HepG2 (cell line): Measurements from ENCODE around the gene MIB2. TPM values are rescaled to one million over a fixed set of nuclear protein-coding genes. Genes with fewer than 3 reads are reported as not detected.

ENCODE experiments used
- ATAC-seq: fragments of 200-7000 bp; cut with Tn5 transposase; 3 replicates; pipeline ENCODE4 v1.9.1; 2020; ENCODE audit warnings: mild to moderate bottlenecking, moderate library complexity
- BruUV-seq: library from RNA; stranded (reverse); fragments of 400-500 nt; replicated peaks from 2 replicates; lab custom pipeline; 2021; lab: Mats Ljungman, UMichigan
- CTCF ChIA-PET: fragments of 300-600 bp; formaldehyde crosslinking; extraction: SDS; loops from one replicate; lab custom pipeline; 2021; ENCODE audit warnings: low total read pairs, inconsistent platforms, low intra/inter-chr PET ratio; lab: Yijun Ruan, JAX
- POLR2A ChIA-PET: fragments of 350-600 bp; sonication (Branson Sonifier 250); formaldehyde crosslinking; loops from one replicate; lab custom pipeline; 2020; ENCODE audit warnings: antibody characterized with exemption, inconsistent platforms; lab: Yijun Ruan, JAX
- DNase-seq: peaks from one replicate; pipeline ENCODE4 v3.0.0-alpha.2; 2015; ENCODE audit warnings: low spot score
- FAIRE-seq: peaks from 3 replicates; lab custom pipeline; 2011; peaks lifted over from hg19 to GRCh38; lab: Jason Lieb, UNC
- H2AFZ ChIP-seq: one replicate; pipeline ENCODE4 v1.6.1; 2011; ENCODE audit warnings: low read length, inconsistent platforms
- H3K27ac ChIP-seq: fragments of 300-600 bp; 3 replicates; pipeline ENCODE4 v1.8.0; 2011; ENCODE audit warnings: mixed run types, mild to moderate bottlenecking, mixed read lengths, low read length, inconsistent platforms; ENCODE audit not compliant: insufficient read depth; ENCODE audit errors: extremely low read length
- H3K27me3 ChIP-seq, 2 experiments: fragments of 200-600 bp in 1 of 2; 2 replicates in 1 of 2; 3 replicates in 1 of 2; pipeline versions ENCODE4 v1.6.0 to v1.8.0; 2011; ENCODE audit warnings: low read length in 2 of 2, mild to moderate bottlenecking in 2 of 2, moderate library complexity in 2 of 2, inconsistent platforms in 1 of 2; ENCODE audit not compliant: insufficient read depth in 2 of 2, control insufficient read depth in 1 of 2
- H3K36me3 ChIP-seq, 2 experiments: fragments of 200-600 bp in 1 of 2; replicated peaks in 1 of 2; 2 replicates in 1 of 2; 3 replicates in 1 of 2; pipeline versions ENCODE4 v1.5.1 to v1.8.0; 2011; ENCODE audit warnings: low read length in 2 of 2, inconsistent platforms in 1 of 2; ENCODE audit not compliant: insufficient read depth in 2 of 2, control insufficient read depth in 1 of 2
- H3K4me1 ChIP-seq: 2 replicates; pipeline ENCODE4 v1.5.1; 2012; ENCODE audit warnings: low read length, inconsistent platforms; ENCODE audit not compliant: insufficient read depth
- H3K4me2 ChIP-seq: 2 replicates; pipeline ENCODE4 v1.6.0; 2011; ENCODE audit warnings: low read depth, low read length, inconsistent platforms
- H3K4me3 ChIP-seq, 3 experiments: fragments of 200-600 bp in 1 of 3; sonication (generic), shearing (Covaris generic) in 1 of 3; replicated peaks in 1 of 3; 2 replicates each; pipeline ENCODE4 v1.5.1; 2011 to 2016; ENCODE audit warnings: low read length in 3 of 3, inconsistent platforms in 2 of 3, low read depth in 2 of 3, mild to moderate bottlenecking in 2 of 3, control low read depth in 1 of 3, mixed read lengths in 1 of 3; ENCODE audit not compliant: insufficient read depth in 1 of 3
- H3K79me2 ChIP-seq: one replicate; pipeline ENCODE4 v1.6.1; 2011; ENCODE audit warnings: low read length, inconsistent platforms; ENCODE audit not compliant: insufficient read depth
- H3K9ac ChIP-seq: 2 replicates; pipeline ENCODE4 v1.6.0; 2011; ENCODE audit warnings: mild to moderate bottlenecking, low read depth, low read length, inconsistent platforms; ENCODE audit not compliant: insufficient read depth
- H3K9me3 ChIP-seq: 2 replicates; pipeline ENCODE4 v1.5.1; 2012; ENCODE audit warnings: mild to moderate bottlenecking, low read length
- H4K20me1 ChIP-seq: 2 replicates; pipeline ENCODE4 v1.6.0; 2011; ENCODE audit warnings: inconsistent platforms, mild to moderate bottlenecking, low read length, moderate library complexity; ENCODE audit not compliant: insufficient read depth
- AGO2 ChIP-seq: fragments of 200-400 bp; formaldehyde crosslinking; optimal IDR thresholded peaks from 2 replicates; pipeline ENCODE3; 2017; ENCODE audit warnings: mild to moderate bottlenecking, low read depth, low read length, moderate library complexity
- ZMYM4 ChIP-seq: sonication (generic); formaldehyde crosslinking; IDR thresholded peaks from 2 replicates; pipeline ENCODE4 v1.8.1; 2023; ENCODE audit warnings: mild to moderate bottlenecking, missing genetic modification reagents
- ZNF24 ChIP-seq: fragments of 450-650 bp; IDR thresholded peaks from 2 replicates; pipeline ENCODE4 v1.6.1; 2017; ENCODE audit warnings: antibody characterized with exemption, mild to moderate bottlenecking
- WGBS: methylation state at CpG from one replicate; pipeline ENCODE4 v1.1.6; 2017; ENCODE audit warnings: low lambda C conversion rate; 5-methylcytosine and 5-hydroxymethylcytosine counted together
- in situ Hi-C: cut with HindIII; loops from 2 replicates; pipeline ENCODE4 v1.10.0; 2017; ENCODE audit warnings: low pct_unique_long_range_greater_than_20kb; ENCODE audit not compliant: extremely low pct_ligation_motif_present
- intact Hi-C: fragments of 100-400 bp; cut with micrococcal nuclease; formaldehyde crosslinking; loops from one replicate; pipeline ENCODE4 v1.10.0; 2022; ENCODE audit not compliant: unreplicated experiment
- polyA plus RNA-seq, 8 experiments: library from polyadenylated mRNA; depleted of rRNA in 3 of 8; stranded (reverse) in 7 of 8; unstranded in 1 of 8; fragments of >200 nt; fragmentation: Illumina TruSeq in 4 of 8; extraction: Trizol in 4 of 8; gene quantifications; 2 replicates each; pipeline versions ENCODE4 v1.2.1 to v1.2.3, GENCODE V29; 2011 to 2016; ENCODE audit warnings: low read depth in 4 of 8, missing spikeins in 1 of 8, mixed read lengths in 1 of 8; ENCODE audit not compliant: insufficient read depth in 1 of 8
- total RNA-seq, 5 experiments: library from RNA; depleted of rRNA; stranded (reverse); fragments of >200 nt; fragmentation: Illumina TruSeq; extraction: Trizol; gene quantifications; 2 replicates each; pipeline ENCODE4 v1.2.3, GENCODE V29; 2016; ENCODE audit warnings: low read depth in 1 of 5
- TF ChIP-seq, protein P1 (sequence below): sonication (generic); formaldehyde crosslinking; IDR thresholded peaks from 2 replicates; pipeline ENCODE4 v1.8.0; 2022; ENCODE audit warnings: mild to moderate bottlenecking, missing genetic modification reagents, borderline replicate concordance
- TF ChIP-seq, protein P2 (sequence below): sonication (generic); formaldehyde crosslinking; IDR thresholded peaks from 2 replicates; pipeline ENCODE4 v1.5.0; 2020; ENCODE audit warnings: mild to moderate bottlenecking, missing genetic modification reagents, borderline replicate concordance
- TF ChIP-seq, protein P3 (sequence below): sonication (generic); formaldehyde crosslinking; IDR thresholded peaks from 2 replicates; pipeline ENCODE4 v1.9.0; 2021; ENCODE audit warnings: missing genetic modification reagents, mild to moderate bottlenecking, borderline replicate concordance

The MIB2 gene
- total and polyA plus RNA-seq, 2 of the 13 experiments (the other 11 are each of a cell fraction or from before 2014, with no cell fraction given), result 19.9 to 30.4 TPM

DNA sequence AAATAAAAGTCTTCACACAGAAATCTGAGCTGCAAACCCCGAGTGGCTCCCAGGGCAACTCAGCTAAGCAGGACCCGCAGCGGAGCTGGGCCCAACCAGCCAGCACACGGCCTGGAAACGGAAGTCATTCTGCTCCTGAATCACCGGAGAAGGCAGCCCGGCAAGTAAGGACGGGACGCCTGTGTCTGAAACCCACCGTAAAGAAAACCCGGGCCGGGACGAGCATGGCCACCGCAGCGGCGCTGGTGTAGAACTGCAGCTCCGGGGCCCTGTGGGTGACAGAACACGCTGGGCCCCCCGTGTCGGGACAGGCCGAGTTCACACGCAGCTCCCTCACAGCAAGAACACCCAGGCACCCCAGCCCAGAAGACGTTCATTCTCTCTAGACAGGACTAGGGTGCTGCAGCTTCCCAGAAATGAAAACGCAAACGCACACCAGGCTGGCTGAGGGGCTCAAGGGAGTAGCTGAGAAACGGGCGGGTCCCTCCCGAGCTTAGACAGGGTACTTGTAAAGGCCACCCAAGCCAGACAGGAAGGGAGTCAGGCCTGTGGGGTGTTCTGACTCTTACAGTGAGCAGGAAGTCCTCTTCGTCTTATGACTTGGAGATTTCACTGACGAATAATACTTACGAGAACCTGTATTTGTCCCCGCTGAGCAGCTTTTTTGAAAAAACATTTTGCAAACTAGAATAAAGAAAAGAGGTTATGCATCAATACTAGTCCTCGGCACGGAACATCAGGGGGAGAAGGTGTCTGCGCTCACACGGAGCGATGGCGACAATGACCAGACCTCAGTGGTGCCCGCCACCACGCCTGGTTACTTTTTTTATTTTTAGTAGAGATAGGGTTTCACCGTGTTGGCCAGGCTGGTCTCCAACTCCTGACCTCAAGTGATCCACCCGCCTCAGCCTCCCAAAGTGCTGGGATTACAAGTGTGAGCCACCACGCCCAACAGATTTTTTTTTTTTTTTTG lies 54.5 kb downstream of the MIB2 start:
- TF ChIP-seq, protein P1, sequence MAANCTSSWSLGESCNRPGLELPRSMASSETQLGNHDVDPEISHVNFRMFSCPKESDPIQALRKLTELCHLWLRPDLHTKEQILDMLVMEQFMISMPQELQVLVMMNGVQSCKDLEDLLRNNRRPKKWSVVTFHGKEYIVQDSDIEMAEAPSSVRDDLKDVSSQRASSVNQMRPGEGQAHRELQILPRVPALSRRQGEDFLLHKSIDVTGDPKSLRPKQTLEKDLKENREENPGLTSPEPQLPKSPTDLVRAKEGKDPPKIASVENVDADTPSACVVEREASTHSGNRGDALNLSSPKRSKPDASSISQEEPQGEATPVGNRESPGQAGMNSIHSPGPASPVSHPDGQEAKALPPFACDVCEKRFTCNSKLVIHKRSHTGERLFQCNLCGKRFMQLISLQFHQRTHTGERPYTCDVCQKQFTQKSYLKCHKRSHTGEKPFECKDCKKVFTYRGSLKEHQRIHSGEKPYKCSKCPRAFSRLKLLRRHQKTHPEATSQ (CRISPR knock-in tag), result no peak
- peak; percentile 57 for TF ChIP-seq AGO2
- no peak for DNase-seq
- CTCF ChIA-PET, result no interaction called here

DNA sequence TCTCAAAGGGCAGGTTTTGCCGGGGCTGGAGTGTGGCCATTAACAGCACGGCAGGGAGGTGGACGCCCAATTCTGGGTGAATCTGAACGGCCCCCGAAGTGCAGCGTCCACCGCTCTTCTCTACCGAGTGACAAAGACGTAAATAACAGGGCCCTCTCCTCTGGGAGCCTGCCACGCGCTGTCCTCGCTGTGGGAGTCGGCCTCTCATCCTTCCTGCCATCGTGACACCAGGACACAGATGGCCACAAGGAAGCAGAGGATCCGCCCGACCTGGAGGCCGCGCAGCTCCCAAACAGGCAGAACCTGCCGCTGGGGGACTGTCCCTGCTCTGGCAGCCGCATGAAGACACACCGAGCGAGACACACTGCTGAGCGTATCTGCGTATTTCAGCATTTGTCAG lies 55.6 kb downstream of the MIB2 start:
- no peak overlapping the region for H3K9ac ChIP-seq
- ATAC-seq, result no peak
- no peak for DNase-seq
- H4K20me1 ChIP-seq, result no peaks in the 10 kb centered on the region
- 98% methylated on average over 24 of the region's 24 CpGs for WGBS
- no peaks in the 10 kb centered on the region for H3K27me3 ChIP-seq
- CTCF ChIA-PET, result no interaction called here
- no peak for FAIRE-seq
- H3K9me3 ChIP-seq, result no peaks in the 10 kb centered on the region
- in situ Hi-C loops, result no loop called here
- POLR2A ChIA-PET, result no interaction called here
- no peak overlapping the region for H3K4me2 ChIP-seq
- no peaks in the 10 kb centered on the region for H3K79me2 ChIP-seq
- no peak overlapping the region for H3K27ac ChIP-seq
- no peak overlapping the region for H3K4me3 ChIP-seq
- intact Hi-C loops, result no loop called here
- H3K4me1 ChIP-seq, result no peaks in the 10 kb centered on the region
- no peak overlapping the region for H2AFZ ChIP-seq
- peaks cover 3 to 31% of the 10 kb centered on the region in 2 experiments; a peak in 3 of 5 replicates for H3K36me3 ChIP-seq
- no TSS peak for BruUV-seq
- TF ChIP-seq, protein P2, sequence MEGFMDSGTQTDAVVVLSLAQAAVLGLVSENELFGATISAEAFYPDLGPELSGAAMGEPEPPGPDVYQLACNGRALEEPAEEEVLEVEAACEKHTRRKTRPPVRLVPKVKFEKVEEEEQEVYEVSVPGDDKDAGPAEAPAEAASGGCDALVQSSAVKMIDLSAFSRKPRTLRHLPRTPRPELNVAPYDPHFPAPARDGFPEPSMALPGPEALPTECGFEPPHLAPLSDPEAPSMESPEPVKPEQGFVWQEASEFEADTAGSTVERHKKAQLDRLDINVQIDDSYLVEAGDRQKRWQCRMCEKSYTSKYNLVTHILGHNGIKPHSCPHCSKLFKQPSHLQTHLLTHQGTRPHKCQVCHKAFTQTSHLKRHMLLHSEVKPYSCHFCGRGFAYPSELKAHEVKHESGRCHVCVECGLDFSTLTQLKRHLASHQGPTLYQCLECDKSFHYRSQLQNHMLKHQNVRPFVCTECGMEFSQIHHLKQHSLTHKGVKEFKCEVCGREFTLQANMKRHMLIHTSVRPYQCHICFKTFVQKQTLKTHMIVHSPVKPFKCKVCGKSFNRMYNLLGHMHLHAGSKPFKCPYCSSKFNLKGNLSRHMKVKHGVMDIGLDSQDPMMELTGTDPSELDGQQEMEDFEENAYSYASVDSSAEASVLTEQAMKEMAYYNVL (CRISPR knock-in tag), result no peak
- TF ChIP-seq ZNF24 (no peak), ZMYM4 (CRISPR knock-in tag) (no peak)
- TF ChIP-seq, protein P3, sequence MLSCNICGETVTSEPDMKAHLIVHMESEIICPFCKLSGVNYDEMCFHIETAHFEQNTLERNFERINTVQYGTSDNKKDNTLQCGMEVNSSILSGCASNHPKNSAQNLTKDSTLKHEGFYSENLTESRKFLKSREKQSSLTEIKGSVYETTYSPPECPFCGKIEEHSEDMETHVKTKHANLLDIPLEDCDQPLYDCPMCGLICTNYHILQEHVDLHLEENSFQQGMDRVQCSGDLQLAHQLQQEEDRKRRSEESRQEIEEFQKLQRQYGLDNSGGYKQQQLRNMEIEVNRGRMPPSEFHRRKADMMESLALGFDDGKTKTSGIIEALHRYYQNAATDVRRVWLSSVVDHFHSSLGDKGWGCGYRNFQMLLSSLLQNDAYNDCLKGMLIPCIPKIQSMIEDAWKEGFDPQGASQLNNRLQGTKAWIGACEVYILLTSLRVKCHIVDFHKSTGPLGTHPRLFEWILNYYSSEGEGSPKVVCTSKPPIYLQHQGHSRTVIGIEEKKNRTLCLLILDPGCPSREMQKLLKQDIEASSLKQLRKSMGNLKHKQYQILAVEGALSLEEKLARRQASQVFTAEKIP (CRISPR knock-in tag), result no peak

More for the DNA sequence above, 54.5 kb downstream of the MIB2 start:
- 97% methylated on average over 43 of the region's 43 CpGs for WGBS
- intact Hi-C loops, result no loop called here
- no peak overlapping the region for H3K9ac ChIP-seq
- POLR2A ChIA-PET, result interaction anchor here (0.6 kb wide), 1 partner anchor 10 kb away, joined by 3 read pairs; no protein-coding TSS in a partner anchor
- no peaks in the 10 kb centered on the region for H4K20me1 ChIP-seq
- H3K4me3 ChIP-seq, result no peak overlapping the region
- H3K36me3 ChIP-seq, result peaks cover 6 to 40% of the 10 kb centered on the region in 2 experiments; a peak in 4 of 5 replicates
- no TSS peak for BruUV-seq
- ATAC-seq (no peak), FAIRE-seq (no peak)
- no peak overlapping the region for H2AFZ ChIP-seq
- no peak overlapping the region for H3K27ac ChIP-seq
- no peaks in the 10 kb centered on the region for H3K9me3 ChIP-seq
- H3K4me2 ChIP-seq, result no peak overlapping the region
- no peaks in the 10 kb centered on the region for H3K79me2 ChIP-seq
- no peaks in the 10 kb centered on the region for H3K27me3 ChIP-seq
- H3K4me1 ChIP-seq, result no peaks in the 10 kb centered on the region
- in situ Hi-C loops, result no loop called here
